ENCODE measurements around the gene TRMT2A.
A peak's percentile ranks its signal among the peaks of the same experiment; 100 is the strongest.

Gene TRMT2A

GRCh38 chr22:20063271-20064139, 53.5 kb downstream of the TRMT2A start:
- Histone ChIP-seq H3K27ac (replicated peaks) (no peak overlapping the region), H3K4me3 (replicated peaks; ENCODE audit: insufficient read depth, low read length) (no peak overlapping the region), H3K27me3 (ENCODE audit: insufficient read depth, poor library complexity, severe bottlenecking) (no peaks in the 10 kb centered on the region)
- DNase-seq (ENCODE audit: low read depth in 1 of 2, low spot score in 1 of 2): no peak
- TF ChIP-seq POLR2AphosphoS5 (IDR thresholded peaks at IDR 0.05; ENCODE audit: low read depth) (no peak), GABPA (IDR thresholded peaks at IDR 0.05; ENCODE audit: low read depth) (no peak), REST (IDR thresholded peaks at IDR 0.05; ENCODE audit: insufficient replicate concordance, low read depth) (no peak), SPI1 (IDR thresholded peaks at IDR 0.05; ENCODE audit: borderline replicate concordance, low read depth) (no peak)
- TF ChIP-seq, protein P1, sequence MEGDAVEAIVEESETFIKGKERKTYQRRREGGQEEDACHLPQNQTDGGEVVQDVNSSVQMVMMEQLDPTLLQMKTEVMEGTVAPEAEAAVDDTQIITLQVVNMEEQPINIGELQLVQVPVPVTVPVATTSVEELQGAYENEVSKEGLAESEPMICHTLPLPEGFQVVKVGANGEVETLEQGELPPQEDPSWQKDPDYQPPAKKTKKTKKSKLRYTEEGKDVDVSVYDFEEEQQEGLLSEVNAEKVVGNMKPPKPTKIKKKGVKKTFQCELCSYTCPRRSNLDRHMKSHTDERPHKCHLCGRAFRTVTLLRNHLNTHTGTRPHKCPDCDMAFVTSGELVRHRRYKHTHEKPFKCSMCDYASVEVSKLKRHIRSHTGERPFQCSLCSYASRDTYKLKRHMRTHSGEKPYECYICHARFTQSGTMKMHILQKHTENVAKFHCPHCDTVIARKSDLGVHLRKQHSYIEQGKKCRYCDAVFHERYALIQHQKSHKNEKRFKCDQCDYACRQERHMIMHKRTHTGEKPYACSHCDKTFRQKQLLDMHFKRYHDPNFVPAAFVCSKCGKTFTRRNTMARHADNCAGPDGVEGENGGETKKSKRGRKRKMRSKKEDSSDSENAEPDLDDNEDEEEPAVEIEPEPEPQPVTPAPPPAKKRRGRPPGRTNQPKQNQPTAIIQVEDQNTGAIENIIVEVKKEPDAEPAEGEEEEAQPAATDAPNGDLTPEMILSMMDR (IDR thresholded peaks at IDR 0.05; ENCODE audit: insufficient read depth, low read length): no peak

- TF ChIP-seq SPI1 (IDR thresholded peaks at IDR 0.05; ENCODE audit: borderline replicate concordance, low read depth) (no peak), REST (IDR thresholded peaks at IDR 0.05; ENCODE audit: insufficient replicate concordance, low read depth) (no peak), GABPA (IDR thresholded peaks at IDR 0.05; ENCODE audit: low read depth) (no peak), POLR2AphosphoS5 (IDR thresholded peaks at IDR 0.05; ENCODE audit: low read depth) (no peak)
- TF ChIP-seq, protein P1 (IDR thresholded peaks at IDR 0.05; ENCODE audit: insufficient read depth, low read length): no peak
- DNase-seq (ENCODE audit: low read depth in 1 of 2, low spot score in 1 of 2): no peak
- no peak overlapping the region for H3K4me3 ChIP-seq (replicated peaks; ENCODE audit: insufficient read depth, low read length)
- H3K27me3 ChIP-seq (ENCODE audit: insufficient read depth, poor library complexity, severe bottlenecking): no peaks in the 10 kb centered on the region
- no peak overlapping the region for H3K27ac ChIP-seq (replicated peaks)
These were observed 54.3 kb downstream of the TRMT2A start for GRCh38 chr22:20062766-20063083.

DNA sequence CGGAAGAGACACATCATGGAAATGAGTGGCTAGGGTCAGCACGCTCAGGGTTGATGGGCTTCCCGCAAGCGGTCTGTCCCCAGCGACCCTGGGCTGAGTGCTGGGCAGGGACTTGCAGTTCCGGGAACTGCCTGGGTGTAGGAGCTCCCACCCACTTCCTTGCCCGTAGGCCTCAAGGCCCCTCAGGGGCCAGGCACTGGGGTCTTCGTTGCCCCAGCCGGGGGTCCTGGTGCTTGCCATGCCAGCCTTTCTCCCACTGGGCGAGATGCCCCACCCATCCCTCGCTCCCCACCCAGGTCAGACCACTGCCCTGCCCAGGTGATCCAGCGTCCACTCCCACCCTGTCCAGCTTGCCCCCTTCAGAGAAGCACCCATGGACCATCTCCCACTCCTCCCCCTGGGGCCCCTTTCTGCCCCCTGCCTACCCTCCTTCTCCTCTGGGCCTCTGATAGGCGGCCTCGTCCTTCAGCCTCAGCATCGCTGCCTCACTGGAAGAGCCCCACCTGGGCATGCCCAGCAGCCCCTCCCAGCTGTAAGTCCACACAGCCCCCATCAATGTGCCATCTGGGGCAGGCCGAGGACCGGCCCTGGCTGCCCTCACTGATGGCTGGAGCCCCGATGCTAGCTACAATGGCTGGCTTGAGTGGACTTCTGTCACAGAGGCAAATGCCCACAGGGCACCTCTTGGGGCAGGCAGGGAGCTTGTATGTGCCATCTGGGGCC, 54.8 kb downstream of the TRMT2A start:
- Histone ChIP-seq H3K4me3 (replicated peaks; ENCODE audit: insufficient read depth, low read length) (no peak overlapping the region), H3K27ac (replicated peaks) (no peak overlapping the region), H3K27me3 (ENCODE audit: insufficient read depth, poor library complexity, severe bottlenecking) (no peaks in the 10 kb centered on the region)
- DNase-seq (ENCODE audit: low read depth in 1 of 2, low spot score in 1 of 2): no peak
- TF ChIP-seq POLR2AphosphoS5 (IDR thresholded peaks at IDR 0.05; ENCODE audit: low read depth): no peak
- no peak for TF ChIP-seq REST (IDR thresholded peaks at IDR 0.05; ENCODE audit: insufficient replicate concordance, low read depth)
- no peak for TF ChIP-seq GABPA (IDR thresholded peaks at IDR 0.05; ENCODE audit: low read depth)
- TF ChIP-seq SPI1 (IDR thresholded peaks at IDR 0.05; ENCODE audit: borderline replicate concordance, low read depth): no peak

Small RNA genes within 50 kb of the gene (microRNA-seq; reads per million reads assigned to microRNA genes)
- 4.2 reads per million, percentile 12 among the genes with 10 or more reads in this experiment for gene MIR6816
